ENCODE results near the gene CCL27.

The CCL27 gene

GRCh38 chr9:34623374-34624235, 38.9 kb downstream of the CCL27 start:
- H3K79me1 ChIP-seq (ENCODE audit: low read depth, low read length): peaks cover 2% of the 10 kb centered on the region
- H2BK12ac ChIP-seq (ENCODE audit: low read length): peak overlapping the region; percentile 98
- H3K23ac ChIP-seq (ENCODE audit: low read depth, low read length, poor library complexity): no peak overlapping the region
- H3K9me3 ChIP-seq (replicated peaks in 1 of 2; ENCODE audit: control insufficient read depth in 2 of 2, insufficient read depth in 1 of 2, low read depth in 1 of 2, low read length in 2 of 2): no peaks in the 10 kb centered on the region
- H3K4me1 ChIP-seq (ENCODE audit: control insufficient read depth in 2 of 2, insufficient read depth in 1 of 2, low read depth in 1 of 2, low read length in 2 of 2): peaks cover 18 to 42% of the 10 kb centered on the region in 2 donors
- H3K18ac ChIP-seq (ENCODE audit: low read length): peak overlapping the region; percentile 94
- peak overlapping the region; percentile 72 for H3K14ac ChIP-seq (ENCODE audit: low read length)
- peak overlapping the region; percentile 93 for H2BK5ac ChIP-seq (ENCODE audit: low read length)
- H2BK120ac ChIP-seq (ENCODE audit: low read depth, low read length): peak overlapping the region; percentile 97
- H3K36me3 ChIP-seq (replicated peaks in 1 of 2; ENCODE audit: control insufficient read depth in 2 of 2, insufficient read depth in 2 of 2, low read length in 2 of 2): peaks cover under 1 to 7% of the 10 kb centered on the region in 2 donors
- H2AFZ ChIP-seq (ENCODE audit: low read length): peak overlapping the region; percentile 94
- peak overlapping the region; percentile 92 for H2BK15ac ChIP-seq (ENCODE audit: low read length)
- H4K91ac ChIP-seq (ENCODE audit: low read depth, low read length, poor library complexity): peak overlapping the region; percentile 94
- peaks cover 0 to 42% (median 12%) of the 10 kb centered on the region in 3 experiments for H3K27me3 ChIP-seq (ENCODE audit: control insufficient read depth in 3 of 3, insufficient read depth in 3 of 3, low read depth in 1 of 3, low read length in 3 of 3)
- no peak for DNase-seq (ENCODE audit: low spot score)
- no peak overlapping the region for H3K4me2 ChIP-seq (ENCODE audit: insufficient read depth, low read length, poor library complexity, severe bottlenecking)
- H4K8ac ChIP-seq (ENCODE audit: low read depth, low read length): peak overlapping the region; percentile 99
- WGBS, 2 donors (ENCODE audit: extremely low coverage in 2 of 2, insufficient read length in 2 of 2, insufficient replicate concordance in 1 of 2): no CpG with 5 or more reads among the region's 63 CpGs
- no peak overlapping the region for H3K9ac ChIP-seq (ENCODE audit: low read depth, low read length, poor library complexity)
- peak overlapping the region; percentile 100 for H2AK5ac ChIP-seq (ENCODE audit: low read depth, low read length)
- peak overlapping the region in 1 of 2 donors; percentile 44 for H3K4me3 ChIP-seq (ENCODE audit: low read length in 2 of 2)
- peak overlapping the region; percentile 100 for H3K27ac ChIP-seq (replicated peaks; ENCODE audit: low read length)
- peak overlapping the region; percentile 42 for H3K4ac ChIP-seq (ENCODE audit: low read length)

- H2BK5ac ChIP-seq (ENCODE audit: low read length): no peak within 1 kb of the TSS
- no peak within 1 kb of the TSS for H3K27ac ChIP-seq (replicated peaks; ENCODE audit: low read length)
- H3K4me3 ChIP-seq (ENCODE audit: low read length in 2 of 2): peak within 1 kb of the TSS; percentile 68 to 88
- no peaks in the 10 kb centered on the region for H3K79me1 ChIP-seq (ENCODE audit: low read depth, low read length)
- WGBS, 2 donors (ENCODE audit: extremely low coverage in 2 of 2, insufficient read length in 2 of 2, insufficient replicate concordance in 1 of 2): no CpG with 5 or more reads among the region's 43 CpGs
- peak; percentile 90 for DNase-seq (ENCODE audit: low spot score)
- no peak within 1 kb of the TSS for H3K23ac ChIP-seq (ENCODE audit: low read depth, low read length, poor library complexity)
- H2BK12ac ChIP-seq (ENCODE audit: low read length): no peak within 1 kb of the TSS
- peak within 1 kb of the TSS; percentile 20 for H2BK15ac ChIP-seq (ENCODE audit: low read length)
- peak within 1 kb of the TSS; percentile 87 for H3K4me2 ChIP-seq (ENCODE audit: insufficient read depth, low read length, poor library complexity, severe bottlenecking)
- H3K4me1 ChIP-seq (ENCODE audit: control insufficient read depth in 2 of 2, insufficient read depth in 1 of 2, low read depth in 1 of 2, low read length in 2 of 2): peaks cover 15 to 19% of the 10 kb centered on the region in 2 donors
- H4K8ac ChIP-seq (ENCODE audit: low read depth, low read length): no peak within 1 kb of the TSS
- H3K36me3 ChIP-seq (replicated peaks in 1 of 2; ENCODE audit: control insufficient read depth in 2 of 2, insufficient read depth in 2 of 2, low read length in 2 of 2): peaks cover 23 to 29% of the 10 kb centered on the region in 2 donors
- H3K4ac ChIP-seq (ENCODE audit: low read length): no peak within 1 kb of the TSS
- no peak within 1 kb of the TSS for H4K91ac ChIP-seq (ENCODE audit: low read depth, low read length, poor library complexity)
- no peaks in the 10 kb centered on the region for H3K9me3 ChIP-seq (replicated peaks in 1 of 2; ENCODE audit: control insufficient read depth in 2 of 2, insufficient read depth in 1 of 2, low read depth in 1 of 2, low read length in 2 of 2)
- H2AK5ac ChIP-seq (ENCODE audit: low read depth, low read length): no peak within 1 kb of the TSS
- H3K14ac ChIP-seq (ENCODE audit: low read length): no peak within 1 kb of the TSS
- no peak within 1 kb of the TSS for H2BK120ac ChIP-seq (ENCODE audit: low read depth, low read length)
- H3K27me3 ChIP-seq (ENCODE audit: control insufficient read depth in 3 of 3, insufficient read depth in 3 of 3, low read depth in 1 of 3, low read length in 3 of 3): peaks cover 0 to 10% (median 0%) of the 10 kb centered on the region in 3 experiments
- H3K9ac ChIP-seq (ENCODE audit: low read depth, low read length, poor library complexity): peak within 1 kb of the TSS; percentile 88
- peak within 1 kb of the TSS; percentile 68 for H3K18ac ChIP-seq (ENCODE audit: low read length)
- H2AFZ ChIP-seq (ENCODE audit: low read length): peak within 1 kb of the TSS; percentile 90
Measured at GRCh38 chr9:34620061-34620994, 42.1 kb downstream of the CCL27 start, which contains the start of gene DCTN3. DCTN3 (minus strand) TSS chr9:34620495; CDS start chr9:34620464, 31 bp downstream.

GRCh38 chr9:34615132-34615531, 47.3 kb downstream of the CCL27 start:
- Histone ChIP-seq H3K14ac (ENCODE audit: low read length) (no peak overlapping the region), H3K9me3 (replicated peaks in 1 of 2; ENCODE audit: control insufficient read depth in 2 of 2, insufficient read depth in 1 of 2, low read depth in 1 of 2, low read length in 2 of 2) (no peaks in the 10 kb centered on the region), H2BK12ac (ENCODE audit: low read length) (no peak overlapping the region), H2BK15ac (ENCODE audit: low read length) (no peak overlapping the region), H3K4ac (ENCODE audit: low read length) (no peak overlapping the region), H3K4me1 (ENCODE audit: control insufficient read depth in 2 of 2, insufficient read depth in 1 of 2, low read depth in 1 of 2, low read length in 2 of 2) (peaks cover 14 to 18% of the 10 kb centered on the region in 2 donors), H3K18ac (ENCODE audit: low read length) (no peak overlapping the region), H2AFZ (ENCODE audit: low read length) (no peak overlapping the region), H3K9ac (ENCODE audit: low read depth, low read length, poor library complexity) (no peak overlapping the region), H3K79me1 (ENCODE audit: low read depth, low read length) (peaks cover 6% of the 10 kb centered on the region), H3K27me3 (ENCODE audit: control insufficient read depth in 3 of 3, insufficient read depth in 3 of 3, low read depth in 1 of 3, low read length in 3 of 3) (no peaks in the 10 kb centered on the region), H2AK5ac (ENCODE audit: low read depth, low read length) (no peak overlapping the region), H3K23ac (ENCODE audit: low read depth, low read length, poor library complexity) (no peak overlapping the region), H2BK120ac (ENCODE audit: low read depth, low read length) (no peak overlapping the region), H2BK5ac (ENCODE audit: low read length) (no peak overlapping the region), H3K27ac (replicated peaks; ENCODE audit: low read length) (no peak overlapping the region), H3K4me2 (ENCODE audit: insufficient read depth, low read length, poor library complexity, severe bottlenecking) (no peak overlapping the region), H3K4me3 (ENCODE audit: low read length in 2 of 2) (no peak overlapping the region), H4K91ac (ENCODE audit: low read depth, low read length, poor library complexity) (no peak overlapping the region), H4K8ac (ENCODE audit: low read depth, low read length) (no peak overlapping the region), H3K36me3 (replicated peaks in 1 of 2; ENCODE audit: control insufficient read depth in 2 of 2, insufficient read depth in 2 of 2, low read length in 2 of 2) (peaks cover 29 to 48% of the 10 kb centered on the region in 2 donors)
- no CpG with 5 or more reads among the region's 2 CpGs for WGBS, 2 donors (ENCODE audit: extremely low coverage in 2 of 2, insufficient read length in 2 of 2, insufficient replicate concordance in 1 of 2)
- no peak for DNase-seq (ENCODE audit: low spot score)
